GM23338 (cell line): ENCODE data around the gene CFTR. TPM values are rescaled to one million over a fixed set of nuclear protein-coding genes. Genes with fewer than 3 reads are reported as not detected.

Experiments
- ATAC-seq: fragments of 200-7000 bp; cut with Tn5 transposase; 3 replicates; pipeline ENCODE4 v1.9.1; 2020
- DNase-seq: peaks from one replicate; pipeline ENCODE4 v3.0.0-alpha.2; 2015; ENCODE audit warnings: low spot score
- H2AFZ ChIP-seq: fragments of 200-600 bp; sonication (generic); 2 replicates; pipeline ENCODE4 v1.8.0; 2016; ENCODE audit warnings: antibody characterized with exemption, mild to moderate bottlenecking, moderate library complexity
- H3F3A ChIP-seq: fragments of 200-600 bp; sonication (generic); replicated peaks from 2 replicates; pipeline ENCODE4 v1.8.0; 2017; ENCODE audit warnings: antibody characterized with exemption, mixed run types, low read depth
- H3K27ac ChIP-seq: fragments of 200-600 bp; sonication (generic); 2 replicates; pipeline ENCODE4 v1.6.1; 2016; ENCODE audit warnings: low read depth
- H3K27me3 ChIP-seq: fragments of 200-600 bp; sonication (generic); 2 replicates; pipeline ENCODE4 v1.8.0; 2016; ENCODE audit warnings: mild to moderate bottlenecking, mixed run types, moderate library complexity; ENCODE audit not compliant: insufficient read depth
- H3K36me3 ChIP-seq: fragments of 200-600 bp; sonication (generic); 2 replicates; pipeline ENCODE4 v1.8.0; 2016; ENCODE audit warnings: mild to moderate bottlenecking; ENCODE audit not compliant: insufficient read depth
- H3K4me1 ChIP-seq: fragments of 200-600 bp; sonication (generic); 2 replicates; pipeline ENCODE4 v1.8.0; 2016; ENCODE audit warnings: mild to moderate bottlenecking, moderate library complexity; ENCODE audit not compliant: insufficient read depth
- H3K4me2 ChIP-seq: fragments of 200-600 bp; sonication (generic); 2 replicates; pipeline ENCODE4 v1.7.1; 2017; ENCODE audit warnings: mixed run types
- H3K4me3 ChIP-seq: fragments of 200-600 bp; sonication (generic); 2 replicates; pipeline ENCODE4 v1.6.1; 2016; ENCODE audit warnings: mixed run types
- H3K79me2 ChIP-seq: fragments of 200-600 bp; sonication (generic); replicated peaks from 2 replicates; pipeline ENCODE4 v1.8.0; 2017; ENCODE audit warnings: mild to moderate bottlenecking; ENCODE audit not compliant: insufficient read depth
- H3K9me2 ChIP-seq: fragments of 200-600 bp; sonication (generic); 2 replicates; pipeline ENCODE4 v1.8.0; 2017; ENCODE audit not compliant: insufficient read depth
- H4K20me1 ChIP-seq: fragments of 200-600 bp; sonication (generic); replicated peaks from 2 replicates; pipeline ENCODE4 v1.8.0; 2017; ENCODE audit warnings: mild to moderate bottlenecking; ENCODE audit not compliant: insufficient read depth
- H3K27ac Mint-ChIP-seq: 2 replicates; pipeline ENCODE4 v1.8.0; 2020; ENCODE audit warnings: inconsistent platforms, mild to moderate bottlenecking, moderate library complexity, mixed read lengths
- H3K27me3 Mint-ChIP-seq: 3 replicates; pipeline ENCODE4 v1.8.0; 2022; ENCODE audit warnings: low read depth, mild to moderate bottlenecking, moderate library complexity, mixed read lengths, inconsistent platforms; ENCODE audit not compliant: insufficient read depth, poor library complexity
- H3K36me3 Mint-ChIP-seq: 3 replicates; pipeline ENCODE4 v1.8.0; 2021; ENCODE audit warnings: low read depth, mild to moderate bottlenecking, inconsistent platforms, moderate library complexity, mixed read lengths
- H3K4me1 Mint-ChIP-seq: 3 replicates; pipeline ENCODE4 v1.8.0; 2020; ENCODE audit warnings: mild to moderate bottlenecking, inconsistent platforms, mixed read lengths
- H3K4me3 Mint-ChIP-seq: 3 replicates; pipeline ENCODE4 v1.8.0; 2021; ENCODE audit warnings: moderate library complexity, mild to moderate bottlenecking, inconsistent platforms, mixed read lengths
- H3K9me3 Mint-ChIP-seq: 3 replicates; pipeline ENCODE4 v1.8.0; 2020; ENCODE audit warnings: moderate library complexity, mild to moderate bottlenecking, inconsistent platforms, mixed read lengths
- EZH2 ChIP-seq: fragments of 200-600 bp; sonication (generic); IDR thresholded peaks from one replicate; pipeline ENCODE4 v1.8.0; 2017; ENCODE audit warnings: antibody characterized with exemption, mild to moderate bottlenecking, low read depth; ENCODE audit not compliant: unreplicated experiment
- EZH2phosphoT487 ChIP-seq: fragments of 200-600 bp; sonication (generic); IDR thresholded peaks from one replicate; pipeline ENCODE4 v1.8.1; 2018; ENCODE audit warnings: antibody characterized with exemption; ENCODE audit not compliant: unreplicated experiment
- JUNB ChIP-seq: IDR thresholded peaks from one replicate; pipeline ENCODE4 v1.6.1; 2016; ENCODE audit warnings: antibody characterized with exemption; ENCODE audit not compliant: unreplicated experiment
- NANOG ChIP-seq: IDR thresholded peaks from 2 replicates; pipeline ENCODE4 v1.6.1; 2016; ENCODE audit warnings: antibody characterized with exemption, borderline replicate concordance
- REST ChIP-seq: IDR thresholded peaks from one replicate; pipeline ENCODE4 v1.6.1; 2018; ENCODE audit warnings: antibody characterized with exemption; ENCODE audit not compliant: unreplicated experiment
- STAT1 ChIP-seq: IDR thresholded peaks from one replicate; pipeline ENCODE4 v1.6.1; 2016; ENCODE audit warnings: antibody characterized with exemption; ENCODE audit not compliant: unreplicated experiment
- ZNF331 ChIP-seq: fragments of 250-450 bp; sonication (Bioruptor Pico); IDR thresholded peaks from 2 replicates; pipeline ENCODE4 v1.5.0; 2020; ENCODE audit warnings: low read depth, mild to moderate bottlenecking, moderate library complexity
- polyA plus RNA-seq: library from polyadenylated mRNA; unstranded; fragments of >200 nt; fragmentation: Nextera tagmentation; extraction: Ambion mirVana; gene quantifications from 2 replicates; pipeline ENCODE4 v1.2.1, GENCODE V29; 2016
- total RNA-seq: library from RNA; depleted of rRNA; stranded (reverse); fragments of >200 nt; shearing (Covaris generic); gene quantifications from 2 replicates; pipeline ENCODE4 v1.2.3, GENCODE V29; 2014
- TF ChIP-seq, protein P1 (sequence below), 2 experiments: fragments of 200-600 bp in 1 of 2; sonication (generic) in 1 of 2; conservative IDR thresholded peaks; 2 replicates each; pipeline versions ENCODE4 v1.5.1 to v1.6.1; 2016 to 2017; ENCODE audit warnings: antibody characterized with exemption in 2 of 2, low read depth in 2 of 2, mild to moderate bottlenecking in 2 of 2, moderate library complexity in 1 of 2
- TF ChIP-seq, protein P2 (sequence below): fragments of 250-450 bp; sonication (Bioruptor Pico); IDR thresholded peaks from 2 replicates; pipeline ENCODE4 v1.5.0; 2020; ENCODE audit warnings: mild to moderate bottlenecking, moderate library complexity

The CFTR gene
- total and polyA plus RNA-seq, 2 experiments from 2014 or later: 0.45 to 1.2 TPM

GRCh38 chr7:117478836-117479224 is 995 bp upstream of the CFTR start:
- H3K4me3 ChIP-seq: peak overlapping the region; percentile 73
- H3K79me2 ChIP-seq: no peaks in the 10 kb centered on the region
- H3K36me3 ChIP-seq: no peaks in the 10 kb centered on the region
- Mint-ChIP-seq H3K4me3 (peak overlapping the region; percentile 77), H3K36me3 (no peaks in the 10 kb centered on the region), H3K9me3 (no peaks in the 10 kb centered on the region), H3K4me1 (peaks cover 7% of the 10 kb centered on the region; the same call in 2 of the 3 replicates), H3K27me3 (peaks cover 30% of the 10 kb centered on the region), H3K27ac (no peak overlapping the region)
- DNase-seq: peak; percentile 43
- peak overlapping the region; percentile 94 for H2AFZ ChIP-seq
- ATAC-seq: peak; percentile 56
- peaks cover 47% of the 10 kb centered on the region for H3K27me3 ChIP-seq
- no peaks in the 10 kb centered on the region for H3F3A ChIP-seq
- no peaks in the 10 kb centered on the region for H3K9me2 ChIP-seq
- peak overlapping the region; percentile 88 for H3K4me2 ChIP-seq
- H4K20me1 ChIP-seq: no peaks in the 10 kb centered on the region
- TF ChIP-seq, protein P1, sequence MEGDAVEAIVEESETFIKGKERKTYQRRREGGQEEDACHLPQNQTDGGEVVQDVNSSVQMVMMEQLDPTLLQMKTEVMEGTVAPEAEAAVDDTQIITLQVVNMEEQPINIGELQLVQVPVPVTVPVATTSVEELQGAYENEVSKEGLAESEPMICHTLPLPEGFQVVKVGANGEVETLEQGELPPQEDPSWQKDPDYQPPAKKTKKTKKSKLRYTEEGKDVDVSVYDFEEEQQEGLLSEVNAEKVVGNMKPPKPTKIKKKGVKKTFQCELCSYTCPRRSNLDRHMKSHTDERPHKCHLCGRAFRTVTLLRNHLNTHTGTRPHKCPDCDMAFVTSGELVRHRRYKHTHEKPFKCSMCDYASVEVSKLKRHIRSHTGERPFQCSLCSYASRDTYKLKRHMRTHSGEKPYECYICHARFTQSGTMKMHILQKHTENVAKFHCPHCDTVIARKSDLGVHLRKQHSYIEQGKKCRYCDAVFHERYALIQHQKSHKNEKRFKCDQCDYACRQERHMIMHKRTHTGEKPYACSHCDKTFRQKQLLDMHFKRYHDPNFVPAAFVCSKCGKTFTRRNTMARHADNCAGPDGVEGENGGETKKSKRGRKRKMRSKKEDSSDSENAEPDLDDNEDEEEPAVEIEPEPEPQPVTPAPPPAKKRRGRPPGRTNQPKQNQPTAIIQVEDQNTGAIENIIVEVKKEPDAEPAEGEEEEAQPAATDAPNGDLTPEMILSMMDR (conservative IDR thresholded peaks at IDR 0.05; ENCODE audit: low read depth in 2 of 2): no peak
- TF ChIP-seq NANOG: no peak
- TF ChIP-seq, protein P2, sequence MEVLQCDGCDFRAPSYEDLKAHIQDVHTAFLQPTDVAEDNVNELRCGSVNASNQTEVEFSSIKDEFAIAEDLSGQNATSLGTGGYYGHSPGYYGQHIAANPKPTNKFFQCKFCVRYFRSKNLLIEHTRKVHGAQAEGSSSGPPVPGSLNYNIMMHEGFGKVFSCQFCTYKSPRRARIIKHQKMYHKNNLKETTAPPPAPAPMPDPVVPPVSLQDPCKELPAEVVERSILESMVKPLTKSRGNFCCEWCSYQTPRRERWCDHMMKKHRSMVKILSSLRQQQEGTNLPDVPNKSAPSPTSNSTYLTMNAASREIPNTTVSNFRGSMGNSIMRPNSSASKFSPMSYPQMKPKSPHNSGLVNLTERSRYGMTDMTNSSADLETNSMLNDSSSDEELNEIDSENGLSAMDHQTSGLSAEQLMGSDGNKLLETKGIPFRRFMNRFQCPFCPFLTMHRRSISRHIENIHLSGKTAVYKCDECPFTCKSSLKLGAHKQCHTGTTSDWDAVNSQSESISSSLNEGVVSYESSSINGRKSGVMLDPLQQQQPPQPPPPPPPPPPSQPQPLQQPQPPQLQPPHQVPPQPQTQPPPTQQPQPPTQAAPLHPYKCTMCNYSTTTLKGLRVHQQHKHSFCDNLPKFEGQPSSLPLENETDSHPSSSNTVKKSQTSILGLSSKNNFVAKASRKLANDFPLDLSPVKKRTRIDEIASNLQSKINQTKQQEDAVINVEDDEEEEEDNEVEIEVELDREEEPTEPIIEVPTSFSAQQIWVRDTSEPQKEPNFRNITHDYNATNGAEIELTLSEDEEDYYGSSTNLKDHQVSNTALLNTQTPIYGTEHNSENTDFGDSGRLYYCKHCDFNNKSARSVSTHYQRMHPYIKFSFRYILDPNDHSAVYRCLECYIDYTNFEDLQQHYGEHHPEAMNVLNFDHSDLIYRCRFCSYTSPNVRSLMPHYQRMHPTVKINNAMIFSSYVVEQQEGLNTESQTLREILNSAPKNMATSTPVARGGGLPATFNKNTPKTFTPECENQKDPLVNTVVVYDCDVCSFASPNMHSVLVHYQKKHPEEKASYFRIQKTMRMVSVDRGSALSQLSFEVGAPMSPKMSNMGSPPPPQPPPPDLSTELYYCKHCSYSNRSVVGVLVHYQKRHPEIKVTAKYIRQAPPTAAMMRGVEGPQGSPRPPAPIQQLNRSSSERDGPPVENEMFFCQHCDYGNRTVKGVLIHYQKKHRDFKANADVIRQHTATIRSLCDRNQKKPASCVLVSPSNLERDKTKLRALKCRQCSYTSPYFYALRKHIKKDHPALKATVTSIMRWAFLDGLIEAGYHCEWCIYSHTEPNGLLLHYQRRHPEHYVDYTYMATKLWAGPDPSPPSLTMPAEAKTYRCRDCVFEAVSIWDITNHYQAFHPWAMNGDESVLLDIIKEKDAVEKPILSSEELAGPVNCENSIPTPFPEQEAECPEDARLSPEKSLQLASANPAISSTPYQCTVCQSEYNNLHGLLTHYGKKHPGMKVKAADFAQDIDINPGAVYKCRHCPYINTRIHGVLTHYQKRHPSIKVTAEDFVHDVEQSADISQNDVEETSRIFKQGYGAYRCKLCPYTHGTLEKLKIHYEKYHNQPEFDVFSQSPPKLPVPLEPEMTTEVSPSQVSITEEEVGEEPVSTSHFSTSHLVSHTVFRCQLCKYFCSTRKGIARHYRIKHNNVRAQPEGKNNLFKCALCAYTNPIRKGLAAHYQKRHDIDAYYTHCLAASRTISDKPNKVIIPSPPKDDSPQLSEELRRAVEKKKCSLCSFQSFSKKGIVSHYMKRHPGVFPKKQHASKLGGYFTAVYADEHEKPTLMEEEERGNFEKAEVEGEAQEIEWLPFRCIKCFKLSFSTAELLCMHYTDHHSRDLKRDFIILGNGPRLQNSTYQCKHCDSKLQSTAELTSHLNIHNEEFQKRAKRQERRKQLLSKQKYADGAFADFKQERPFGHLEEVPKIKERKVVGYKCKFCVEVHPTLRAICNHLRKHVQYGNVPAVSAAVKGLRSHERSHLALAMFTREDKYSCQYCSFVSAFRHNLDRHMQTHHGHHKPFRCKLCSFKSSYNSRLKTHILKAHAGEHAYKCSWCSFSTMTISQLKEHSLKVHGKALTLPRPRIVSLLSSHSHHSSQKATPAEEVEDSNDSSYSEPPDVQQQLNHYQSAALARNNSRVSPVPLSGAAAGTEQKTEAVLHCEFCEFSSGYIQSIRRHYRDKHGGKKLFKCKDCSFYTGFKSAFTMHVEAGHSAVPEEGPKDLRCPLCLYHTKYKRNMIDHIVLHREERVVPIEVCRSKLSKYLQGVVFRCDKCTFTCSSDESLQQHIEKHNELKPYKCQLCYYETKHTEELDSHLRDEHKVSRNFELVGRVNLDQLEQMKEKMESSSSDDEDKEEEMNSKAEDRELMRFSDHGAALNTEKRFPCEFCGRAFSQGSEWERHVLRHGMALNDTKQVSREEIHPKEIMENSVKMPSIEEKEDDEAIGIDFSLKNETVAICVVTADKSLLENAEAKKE (CRISPR knock-in tag): no peak
- no peak for TF ChIP-seq EZH2phosphoT487
- no peak for TF ChIP-seq ZNF331 (CRISPR knock-in tag)
- TF ChIP-seq EZH2: no peak
- no peak for TF ChIP-seq STAT1
- TF ChIP-seq REST: no peak
- TF ChIP-seq JUNB: no peak
- H3K27ac ChIP-seq: no peak overlapping the region
- 0 out of 2 replicates have a peak, but pooled peaks cover 4% of the 10 kb centered on the region for H3K4me1 ChIP-seq
